GM21526 (cell line): Measurements from ENCODE around the gene BMERB1.
"Not testable (repeated sequence)": the region's sequence is repeated elsewhere in the genome, so short reads cannot be mapped to it uniquely, and the experiment has no call there.

Source experiments
- ATAC-seq: cut with Tn5 transposase; IDR thresholded peaks from one replicate; pipeline ENCODE4 v1.9.1; 2021; ENCODE audit warnings: moderate library complexity; ENCODE audit not compliant: unreplicated experiment, low FRiP score

Gene BMERB1

DNA sequence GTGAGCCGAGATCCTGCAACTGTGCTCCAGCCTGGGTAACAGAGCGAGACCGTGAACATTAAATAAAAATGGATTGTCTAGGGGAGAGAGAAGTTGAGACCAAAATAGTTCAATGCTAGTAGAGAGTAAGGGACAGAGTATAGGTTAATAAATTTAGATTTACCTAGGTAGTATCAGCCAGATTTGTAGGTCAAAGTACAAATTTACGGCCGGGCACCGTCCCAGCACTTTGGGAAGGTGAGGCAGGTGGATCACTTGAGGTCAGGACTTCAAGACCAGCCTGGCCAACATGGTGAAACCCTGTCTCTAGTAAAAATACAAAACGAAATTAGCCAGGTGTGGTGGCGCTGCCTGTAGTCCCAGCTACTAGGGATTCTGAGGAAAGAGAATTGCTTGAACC, 12.2 kb upstream of the BMERB1 start:
- no peak for ATAC-seq

DNA sequence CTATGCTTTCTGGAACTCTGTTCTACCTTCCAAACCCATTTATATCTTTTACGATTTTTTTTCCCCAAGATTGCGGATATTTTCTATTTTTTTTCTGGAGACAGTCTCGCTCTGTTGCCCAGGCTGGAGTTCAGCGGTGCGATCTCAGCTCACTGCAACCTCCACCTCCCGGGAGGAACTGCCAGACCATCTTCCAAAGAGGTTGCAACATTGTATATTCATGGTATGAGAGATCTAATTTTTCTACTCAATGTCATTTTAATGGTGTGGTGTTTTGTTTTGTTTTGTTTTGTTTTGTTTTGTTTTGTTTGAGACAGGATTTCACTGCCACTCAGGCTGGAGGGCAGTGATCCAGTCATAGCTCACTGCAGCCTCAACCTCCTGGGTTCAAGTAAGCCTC, 8.5 kb upstream of the BMERB1 start:
- no peak for ATAC-seq

DNA sequence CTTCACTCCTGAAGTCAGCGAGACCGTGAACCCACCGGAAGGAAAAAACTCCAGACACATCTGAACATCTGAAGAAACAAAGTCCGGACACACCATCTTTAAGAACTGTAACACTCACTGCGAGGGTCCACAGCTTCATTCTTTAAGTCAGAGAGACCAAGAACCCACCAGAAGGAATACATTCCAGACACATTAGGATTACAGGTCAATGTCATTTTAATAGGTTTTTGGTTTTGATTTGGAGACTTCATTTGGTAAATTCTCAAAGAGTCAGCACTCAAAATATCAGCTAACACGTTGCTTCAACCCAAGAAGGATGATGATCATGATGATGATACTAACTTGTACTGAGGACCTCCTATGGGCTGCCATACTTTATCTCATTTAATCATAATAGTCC, 7.6 kb upstream of the BMERB1 start:
- no peak for ATAC-seq

DNA sequence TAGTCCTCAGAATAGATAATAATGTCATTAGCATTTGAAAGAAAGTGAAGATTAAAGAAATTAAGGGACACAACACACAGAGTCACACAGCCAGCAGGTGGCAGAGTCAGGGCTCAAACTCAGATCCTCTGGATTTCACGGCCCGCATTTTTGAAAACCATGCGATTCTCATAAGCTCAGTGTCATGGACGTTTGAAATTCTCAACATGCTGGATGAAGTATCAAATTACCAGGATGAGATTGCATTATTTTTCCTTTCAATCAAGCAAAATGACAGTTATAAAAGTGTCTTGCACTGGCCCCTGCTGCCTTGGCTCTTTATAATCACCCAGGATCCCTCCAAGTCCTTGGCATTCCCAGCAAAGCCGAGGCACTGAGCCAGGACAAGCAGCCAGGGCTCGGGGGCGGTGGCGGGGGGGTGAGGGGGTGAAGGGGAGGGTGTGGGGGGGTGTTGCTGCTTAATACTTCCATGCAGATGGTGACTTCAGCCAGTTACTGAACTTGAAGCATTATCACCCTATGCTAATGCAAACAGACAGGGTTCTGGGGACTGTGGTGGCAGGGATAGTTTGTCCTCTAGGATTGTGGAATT, 6.6 kb upstream of the BMERB1 start:
- no peak for ATAC-seq

DNA sequence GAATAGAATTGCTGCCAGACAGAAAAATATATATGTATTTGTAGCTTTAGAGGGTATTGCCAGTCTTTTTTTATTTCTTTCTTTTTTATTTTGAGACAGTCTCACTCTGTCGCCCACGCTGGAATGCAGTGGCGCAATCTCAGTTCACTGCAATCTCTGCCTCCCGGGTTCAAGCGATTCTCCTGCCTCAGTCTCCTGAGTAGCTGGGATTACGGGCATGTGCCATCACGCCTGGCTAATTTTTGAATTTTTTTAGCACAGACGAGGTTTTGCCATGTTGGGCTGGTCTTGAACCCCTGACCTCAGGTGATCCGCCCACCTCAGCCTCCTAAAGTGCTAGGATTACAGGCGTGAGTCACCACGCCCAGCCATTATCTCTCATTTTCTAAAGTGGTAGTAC, 3.5 kb upstream of the BMERB1 start:
- ATAC-seq = not testable (repeated sequence)

DNA sequence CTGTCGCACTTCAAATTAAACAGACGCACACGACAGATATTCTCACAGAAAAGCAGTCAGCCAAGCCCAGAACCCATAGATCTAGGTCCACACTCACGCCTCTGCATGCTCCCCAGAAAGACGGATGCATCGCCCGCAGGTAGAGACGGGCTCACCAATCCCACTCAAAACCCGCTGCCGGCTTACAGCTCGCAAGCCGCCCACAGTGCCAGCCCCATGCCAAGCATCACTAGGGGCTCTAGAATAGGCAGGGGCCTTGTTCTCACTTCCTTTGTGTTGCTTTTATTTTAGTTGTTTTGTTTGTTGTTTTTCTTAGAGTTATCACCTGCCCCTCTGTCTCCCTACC, 336 bp upstream of the BMERB1 start:
- ATAC-seq = no peak

DNA sequence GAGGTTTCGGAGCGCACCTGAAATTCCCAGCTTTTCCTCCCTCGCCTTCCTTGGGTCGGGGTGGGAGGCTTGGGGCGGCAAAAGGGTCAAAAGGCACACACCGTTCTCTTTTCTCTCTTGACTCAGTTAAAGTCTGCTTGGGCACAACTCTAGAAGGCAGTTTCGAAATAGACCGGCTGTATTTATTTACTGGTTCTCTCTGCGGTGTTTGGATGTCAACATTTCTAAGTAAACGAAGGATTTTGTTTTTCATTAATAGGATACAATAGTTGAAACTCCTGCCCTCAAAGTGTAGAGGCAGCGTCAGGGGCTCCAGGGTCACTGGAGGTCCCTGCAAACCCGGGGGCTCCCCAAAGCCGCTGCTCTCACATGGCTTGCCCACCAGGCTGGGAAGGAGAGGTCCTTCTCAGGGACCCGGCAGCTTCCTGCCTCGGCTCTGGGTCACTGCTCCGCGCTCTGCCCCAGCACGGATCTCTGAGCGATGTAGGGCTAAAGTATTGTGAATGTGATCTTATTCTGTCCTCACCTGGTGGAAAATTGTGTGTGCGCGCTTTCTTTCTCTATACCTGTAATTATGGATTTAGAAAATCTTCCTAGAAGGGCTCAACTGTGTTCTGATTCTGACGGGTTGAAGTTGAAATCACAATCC, 952 bp downstream of the BMERB1 start:
- no peak for ATAC-seq

DNA sequence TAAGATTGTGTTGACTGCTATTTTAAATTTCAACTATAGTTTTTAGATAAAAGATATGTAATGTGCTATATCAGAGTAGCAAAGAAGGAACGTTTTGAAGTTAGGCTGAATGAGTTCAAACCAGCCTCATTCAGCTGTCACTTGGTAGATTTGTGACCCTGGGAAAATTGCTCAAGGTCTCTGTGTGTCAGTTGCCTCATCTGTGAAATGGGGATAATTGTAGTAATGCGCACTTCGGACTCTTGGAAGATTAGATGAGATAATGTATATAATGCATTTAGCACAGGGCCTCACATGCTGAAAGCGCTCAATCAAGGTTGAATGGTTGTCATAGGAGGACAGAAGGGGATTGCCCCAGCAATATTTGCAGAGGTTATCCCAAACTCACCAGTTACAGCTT, 4.7 kb downstream of the BMERB1 start:
- ATAC-seq = no peak

DNA sequence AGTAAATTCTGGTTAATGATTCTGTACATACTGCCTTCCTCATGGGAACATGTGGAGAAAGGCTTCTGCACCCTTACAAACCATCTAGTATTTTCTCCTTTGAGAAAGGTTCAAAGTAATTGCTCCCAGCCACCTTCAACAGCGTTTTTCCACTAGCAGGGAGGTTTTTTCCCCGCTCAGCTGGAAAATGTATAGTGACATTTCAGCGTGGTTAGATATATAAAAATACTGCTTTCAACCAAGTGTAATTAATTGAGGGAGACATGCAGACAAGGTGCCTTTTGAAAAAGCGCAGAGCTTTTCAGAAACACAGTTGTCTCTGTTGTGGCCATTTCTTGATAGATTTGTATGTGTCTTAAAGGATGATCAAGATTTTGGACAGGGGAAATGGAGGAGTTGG, 5.1 kb downstream of the BMERB1 start:
- no peak for ATAC-seq

DNA sequence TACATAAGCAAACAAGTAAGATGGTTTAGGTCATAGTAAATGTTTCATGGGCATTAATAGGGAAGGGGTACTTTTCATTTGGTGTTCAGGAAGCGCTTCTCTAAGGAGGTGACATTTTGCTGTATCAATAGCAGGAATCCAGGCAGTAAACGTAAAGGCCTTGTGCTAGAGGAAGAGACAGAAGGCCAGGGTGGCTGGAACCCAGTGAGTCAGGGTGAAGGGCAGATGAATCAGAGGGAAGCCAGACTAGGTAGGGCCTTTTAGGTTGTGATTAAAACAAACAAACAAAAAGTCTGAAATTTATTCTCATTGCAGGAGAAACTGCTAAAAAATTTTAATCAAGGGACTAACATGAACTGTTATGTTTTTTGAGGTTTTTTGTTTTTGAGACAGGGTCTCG, 6.5 kb downstream of the BMERB1 start:
- ATAC-seq = no peak

DNA sequence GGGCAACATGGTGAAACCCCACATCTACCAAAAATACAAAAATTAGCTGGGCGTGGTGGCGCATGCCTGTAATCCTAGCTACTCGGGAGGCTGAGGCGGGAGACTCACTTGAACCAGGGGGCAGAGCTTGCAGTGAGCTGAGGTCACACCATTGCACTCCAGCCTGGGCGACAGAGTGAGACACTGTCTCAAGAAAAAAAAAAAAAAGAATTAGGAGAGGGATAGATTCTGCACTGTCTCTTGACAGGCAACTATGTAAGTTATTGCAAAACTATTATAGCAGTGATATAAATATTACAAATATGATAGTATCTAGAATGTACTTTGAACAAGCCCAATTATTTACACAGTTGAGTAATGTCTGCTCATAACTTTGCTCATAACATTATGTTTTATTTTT, 7.8 kb downstream of the BMERB1 start:
- ATAC-seq = not testable (repeated sequence)

DNA sequence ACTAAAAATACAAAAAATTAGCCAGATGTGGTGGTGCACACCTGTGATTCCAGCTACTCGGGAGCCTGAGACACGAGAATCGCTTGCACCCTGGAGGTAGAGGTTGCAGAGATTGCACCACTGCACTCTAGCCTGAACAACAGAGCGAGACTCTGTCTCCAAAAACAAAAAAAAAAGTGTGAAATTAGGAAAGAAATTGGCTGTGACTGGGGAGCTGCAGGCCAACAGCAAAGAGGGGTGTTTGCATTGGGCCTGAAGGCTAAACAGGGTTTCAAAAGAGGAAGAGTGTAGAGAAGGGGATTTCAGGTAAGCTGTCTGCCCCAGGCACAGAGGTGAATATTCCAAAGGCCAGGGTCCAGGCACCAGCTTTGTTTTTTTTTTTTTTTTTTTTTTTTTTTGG, 9.4 kb downstream of the BMERB1 start:
- ATAC-seq = no peak

DNA sequence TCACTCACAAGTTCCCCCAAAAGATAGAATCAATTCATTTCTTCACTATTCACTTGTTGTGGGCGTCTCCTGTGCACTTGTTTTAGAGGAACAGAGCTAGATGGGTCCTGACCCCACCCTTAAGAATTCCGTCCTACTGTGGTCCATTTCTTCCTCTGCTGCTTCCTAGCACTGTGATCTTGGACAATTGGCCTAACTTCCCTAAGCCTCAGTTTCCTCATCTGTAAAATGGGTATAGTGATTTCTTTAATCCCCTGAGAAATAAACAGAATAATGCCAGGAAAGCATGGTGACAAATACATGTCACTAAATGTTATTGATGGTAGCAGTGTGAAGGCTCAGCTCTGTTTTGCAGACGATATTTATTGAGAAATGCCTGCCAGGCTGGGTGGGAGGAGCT, 9.9 kb downstream of the BMERB1 start:
- no peak for ATAC-seq

DNA sequence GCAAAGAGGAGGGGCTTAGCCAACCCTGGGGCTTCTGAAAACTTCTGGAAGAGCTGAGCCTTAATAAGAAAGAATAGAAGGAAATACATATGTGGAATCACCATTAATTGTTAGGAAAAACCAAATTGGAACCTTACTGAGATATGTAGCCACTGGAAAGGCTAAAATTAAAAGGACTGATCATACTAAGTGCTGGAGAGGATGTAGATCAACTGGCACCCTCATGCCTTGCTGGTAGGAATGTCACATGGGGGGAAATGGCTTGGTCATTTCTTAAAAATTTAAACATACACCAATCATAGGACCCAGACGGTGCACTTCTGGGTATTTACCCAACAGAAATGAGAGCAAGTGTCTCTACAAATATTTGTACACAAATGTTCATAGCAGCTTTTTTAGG, 11.1 kb downstream of the BMERB1 start:
- no peak for ATAC-seq

DNA sequence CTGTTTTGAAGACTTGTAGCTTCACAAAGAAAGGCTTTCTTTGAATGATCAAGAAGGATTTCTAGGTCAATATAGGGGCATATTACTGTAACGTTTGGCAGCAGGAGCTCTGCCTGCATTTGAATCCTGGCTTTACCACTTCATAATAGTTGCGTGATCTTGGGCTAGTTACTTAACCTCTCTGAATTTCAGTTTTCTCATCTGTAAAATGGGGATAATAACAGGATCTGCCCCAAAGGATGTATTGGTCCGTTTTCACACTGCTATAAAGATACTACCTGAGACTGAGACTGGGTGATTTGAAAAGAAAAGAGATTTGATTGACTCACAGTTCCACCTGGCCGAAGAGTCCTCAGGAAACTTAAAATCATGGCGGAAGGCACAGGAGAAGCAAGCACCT, 12.5 kb downstream of the BMERB1 start:
- ATAC-seq = no peak

DNA sequence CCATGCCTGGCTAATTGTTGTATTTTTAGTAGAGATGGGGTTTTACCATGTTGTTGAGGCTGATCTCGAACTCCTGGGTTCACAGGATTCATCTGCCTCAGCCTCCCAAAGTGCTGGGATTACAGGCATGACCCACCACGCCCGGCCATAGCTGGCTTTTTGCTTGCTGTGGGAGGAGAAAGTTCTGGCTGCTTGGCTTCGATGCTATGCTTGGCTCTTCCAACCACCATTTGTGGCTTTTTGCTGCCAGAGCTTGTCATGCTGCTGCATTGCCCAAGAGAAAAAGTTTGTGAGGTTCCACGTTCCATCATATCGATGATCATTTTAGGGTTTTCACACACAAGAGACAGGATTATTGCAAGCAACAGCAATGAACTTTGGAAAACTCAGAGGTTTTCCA, 16.2 kb downstream of the BMERB1 start:
- no peak for ATAC-seq

DNA sequence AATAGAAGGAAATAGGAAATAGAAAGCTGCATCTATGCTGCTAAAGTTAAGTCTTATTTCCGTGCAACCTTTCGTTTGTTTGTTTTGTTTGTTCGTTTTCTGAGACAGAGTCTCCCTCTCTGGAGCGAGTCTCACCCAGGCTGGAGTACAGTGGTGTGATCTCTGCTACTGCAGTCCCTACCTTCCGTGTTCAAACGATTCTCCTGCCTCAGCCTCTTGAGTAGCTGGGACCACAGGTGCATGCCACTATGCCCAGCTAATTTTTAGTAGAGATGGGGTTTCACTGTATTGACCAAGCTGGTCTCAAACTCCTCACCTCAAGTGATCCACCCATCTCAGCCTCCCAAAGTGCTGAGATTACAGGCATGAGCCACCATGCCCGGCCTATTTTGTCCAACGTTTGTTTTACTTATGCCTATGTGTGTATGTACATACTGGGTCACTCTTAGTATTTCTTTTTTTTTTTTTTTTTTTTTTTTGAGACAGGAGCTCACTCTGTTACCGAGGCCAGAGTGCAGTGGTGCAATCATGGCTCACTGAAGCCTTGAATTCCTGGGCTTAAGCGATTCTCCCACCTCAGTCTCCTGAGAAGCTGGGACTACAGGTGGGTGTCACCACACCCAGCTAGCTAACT, 16.8 kb downstream of the BMERB1 start:
- ATAC-seq = no peak

DNA sequence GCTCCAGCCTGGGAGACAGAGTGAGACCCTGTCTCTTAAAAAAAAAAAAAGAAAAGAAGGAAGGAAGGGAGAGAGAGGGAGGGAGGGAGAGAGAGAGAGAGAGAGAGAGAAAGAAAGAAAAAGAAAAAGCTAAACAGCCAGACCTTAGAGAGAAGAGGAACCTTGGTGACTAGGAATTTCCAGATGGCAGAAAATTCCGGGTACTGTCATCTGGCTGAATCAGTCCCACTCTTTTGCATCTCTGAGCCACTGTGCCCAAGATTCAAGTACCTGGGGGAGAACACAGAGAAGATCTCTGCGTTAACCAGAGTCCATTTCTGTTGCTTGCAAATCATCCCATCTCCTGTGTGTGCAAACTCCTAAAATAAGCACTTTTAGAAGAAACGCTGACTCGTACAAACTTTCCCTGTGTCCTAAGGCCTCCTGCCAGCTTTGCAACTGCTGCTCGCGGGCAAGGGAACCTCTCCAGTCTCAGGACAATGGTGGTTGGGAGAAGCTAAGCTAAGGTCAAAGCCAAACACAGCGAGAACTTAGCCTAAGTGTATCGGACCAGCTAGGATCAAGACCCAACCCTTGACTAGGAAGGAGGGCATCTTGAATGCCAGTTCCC, 18.0 kb downstream of the BMERB1 start:
- ATAC-seq = no peak

DNA sequence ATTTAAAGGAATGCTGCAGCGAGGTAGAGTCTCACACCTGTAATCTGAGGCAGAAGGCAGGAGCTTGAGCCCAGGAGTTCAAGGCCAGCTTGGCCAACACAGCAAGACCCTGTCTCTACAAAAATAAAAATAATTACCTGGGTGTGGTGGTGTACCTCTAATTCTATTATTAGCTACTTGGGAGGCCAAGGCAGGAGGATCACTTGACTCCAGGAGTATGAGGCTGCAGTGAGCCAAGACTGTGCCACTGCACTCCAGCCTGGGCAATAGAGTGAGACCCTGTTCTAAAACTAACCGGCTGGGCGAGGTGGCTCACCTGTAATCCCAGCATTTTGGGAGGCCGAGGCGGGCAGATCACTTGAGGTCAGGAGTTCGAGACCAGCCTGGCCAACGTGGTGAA, 18.9 kb downstream of the BMERB1 start:
- not testable (repeated sequence) for ATAC-seq

DNA sequence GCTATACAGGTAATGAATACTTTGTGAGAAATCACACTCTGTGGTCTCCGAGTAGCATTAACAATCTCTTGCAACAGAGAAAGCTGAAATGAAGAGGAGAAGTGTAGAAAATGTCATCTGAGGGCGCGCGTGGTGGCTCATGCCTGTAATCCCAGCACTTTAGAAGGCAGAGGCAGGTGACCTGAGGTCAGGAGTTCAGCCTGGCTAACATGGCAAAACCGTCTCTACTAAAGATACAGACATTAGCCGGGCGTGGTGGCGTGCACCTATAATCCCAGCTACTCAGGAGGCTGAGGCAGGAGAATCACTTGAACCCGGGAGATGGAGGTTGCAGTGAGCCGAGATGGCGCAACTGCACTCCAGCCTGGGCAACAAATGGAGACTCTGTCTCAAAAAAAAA, 20.5 kb downstream of the BMERB1 start:
- not testable (repeated sequence) for ATAC-seq

DNA sequence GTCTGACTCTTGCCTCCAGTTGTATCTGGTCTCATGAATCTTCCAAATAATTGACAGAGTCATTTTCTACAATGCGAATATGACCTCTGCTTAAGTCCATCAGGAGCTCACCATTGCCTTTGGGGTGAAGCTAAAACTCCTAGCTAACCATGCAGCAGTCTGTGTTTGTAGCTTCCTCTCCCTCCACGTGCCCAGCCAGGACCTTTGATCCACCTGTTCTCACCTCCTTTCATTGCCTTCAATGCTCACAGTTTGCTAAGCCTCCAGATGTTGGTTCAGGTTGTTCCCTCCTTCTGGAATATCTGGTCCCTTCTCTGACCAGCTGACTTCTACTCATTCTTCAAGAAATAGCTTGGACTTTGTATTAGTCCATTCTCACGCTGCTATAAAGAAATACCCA, 23.0 kb downstream of the BMERB1 start:
- no peak for ATAC-seq

DNA sequence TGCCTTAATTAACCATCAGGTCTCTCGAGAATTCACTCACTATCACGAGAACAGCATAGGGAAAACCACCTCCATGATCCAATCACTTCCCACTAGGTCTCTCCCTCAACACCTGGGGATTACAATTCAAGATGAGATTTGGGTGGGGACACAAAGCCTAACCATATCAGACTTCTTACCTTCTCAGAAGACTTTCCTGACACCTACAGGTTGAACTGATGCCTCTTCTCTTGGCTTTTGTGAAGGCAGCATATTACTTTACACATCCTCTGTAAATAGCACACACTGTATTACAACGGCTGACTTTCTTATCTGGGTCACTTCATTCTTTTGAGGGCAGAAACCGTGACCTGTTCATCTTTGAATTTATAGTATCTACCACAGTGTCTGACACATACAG, 23.6 kb downstream of the BMERB1 start:
- ATAC-seq = no peak
